Activated CD4-positive, alpha-beta memory T cell treated with anti-CD3 and anti-CD28 coated beads for 36 hours (primary cell): Measurements from ENCODE around the gene PIK3AP1. TPM values are rescaled to one million over a fixed set of nuclear protein-coding genes. Genes with fewer than 3 reads are reported as not detected.
"Not testable (repeated sequence)": the region's sequence is repeated elsewhere in the genome, so short reads cannot be mapped to it uniquely, and the experiment has no call there.

ENCODE experiments used
- CTCF ChIA-PET: fragments of 350-600 bp; sonication (Branson Sonifier 250); formaldehyde crosslinking; loops from one replicate; lab custom pipeline; 2021; ENCODE audit warnings: antibody characterized with exemption, inconsistent platforms; lab: Charles Lee
- POLR2A ChIA-PET: fragments of 350-600 bp; sonication (Branson Sonifier 250); formaldehyde crosslinking; loops from one replicate; lab custom pipeline; 2021; ENCODE audit warnings: antibody characterized with exemption; lab: Charles Lee
- DNase-seq: peaks from one replicate; pipeline ENCODE4 v3.0.0-alpha.2; 2020
- H3K27ac Mint-ChIP-seq: one replicate; pipeline ENCODE4 v1.8.0; 2021; ENCODE audit warnings: mixed read lengths
- H3K27me3 Mint-ChIP-seq: one replicate; pipeline ENCODE4 v1.8.0; 2021; ENCODE audit warnings: mixed read lengths
- H3K36me3 Mint-ChIP-seq: one replicate; pipeline ENCODE4 v1.8.0; 2021; ENCODE audit warnings: mixed read lengths
- H3K4me1 Mint-ChIP-seq: one replicate; pipeline ENCODE4 v1.8.0; 2021; ENCODE audit warnings: low read depth, mixed read lengths
- H3K4me3 Mint-ChIP-seq: one replicate; pipeline ENCODE4 v1.8.0; 2021; ENCODE audit warnings: mild to moderate bottlenecking, mixed read lengths
- H3K9me3 Mint-ChIP-seq: one replicate; pipeline ENCODE4 v1.8.0; 2021; ENCODE audit warnings: mixed read lengths
- intact Hi-C: fragments of 100-400 bp; cut with micrococcal nuclease; formaldehyde crosslinking; loops from one replicate; pipeline ENCODE4 v1.15.1; 2023
- total RNA-seq, 2 experiments: library from RNA; stranded (reverse); gene quantifications; one replicate each; pipeline ENCODE4 v1.2.3, GENCODE V29; 2021

The PIK3AP1 gene
- total RNA-seq, 2 experiments from 2014 or later = 3.4 to 4.3 TPM

DNA sequence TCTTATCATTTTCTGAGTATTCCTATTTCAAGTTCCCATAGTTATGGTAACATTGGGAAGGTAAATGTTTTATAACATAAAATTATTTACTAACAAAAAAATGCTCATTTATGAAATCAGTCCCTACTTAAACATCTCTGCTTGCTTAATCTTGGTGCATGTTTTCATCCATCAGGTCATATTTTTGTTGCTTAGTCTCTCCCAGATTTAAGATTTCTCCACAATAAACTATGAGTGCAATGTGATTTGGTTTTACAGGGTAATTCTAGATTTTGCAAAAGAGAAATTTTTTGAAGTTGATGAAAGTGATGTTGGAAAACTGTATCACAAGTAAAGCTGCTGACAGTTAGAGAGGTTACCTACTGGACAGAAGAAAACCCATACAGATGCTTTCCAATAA lies 28.6 kb downstream of the PIK3AP1 start:
- Mint-ChIP-seq H3K27ac (no peak overlapping the region), H3K27me3 (no peaks in the 10 kb centered on the region), H3K36me3 (no peaks in the 10 kb centered on the region), H3K9me3 (no peaks in the 10 kb centered on the region), H3K4me1 (peaks cover 26% of the 10 kb centered on the region), H3K4me3 (no peak overlapping the region)
- intact Hi-C loops = loop anchor here (10.0 kb wide), 1 partner anchor 107 kb away; the partner anchor contains the start of gene TM9SF3
- no peak for DNase-seq
- ChIA-PET POLR2A (no interaction called here), CTCF (interaction anchor here (0.8 kb wide), 1 partner anchor 51 kb away, joined by 3 read pairs; no protein-coding TSS in a partner anchor)

DNA sequence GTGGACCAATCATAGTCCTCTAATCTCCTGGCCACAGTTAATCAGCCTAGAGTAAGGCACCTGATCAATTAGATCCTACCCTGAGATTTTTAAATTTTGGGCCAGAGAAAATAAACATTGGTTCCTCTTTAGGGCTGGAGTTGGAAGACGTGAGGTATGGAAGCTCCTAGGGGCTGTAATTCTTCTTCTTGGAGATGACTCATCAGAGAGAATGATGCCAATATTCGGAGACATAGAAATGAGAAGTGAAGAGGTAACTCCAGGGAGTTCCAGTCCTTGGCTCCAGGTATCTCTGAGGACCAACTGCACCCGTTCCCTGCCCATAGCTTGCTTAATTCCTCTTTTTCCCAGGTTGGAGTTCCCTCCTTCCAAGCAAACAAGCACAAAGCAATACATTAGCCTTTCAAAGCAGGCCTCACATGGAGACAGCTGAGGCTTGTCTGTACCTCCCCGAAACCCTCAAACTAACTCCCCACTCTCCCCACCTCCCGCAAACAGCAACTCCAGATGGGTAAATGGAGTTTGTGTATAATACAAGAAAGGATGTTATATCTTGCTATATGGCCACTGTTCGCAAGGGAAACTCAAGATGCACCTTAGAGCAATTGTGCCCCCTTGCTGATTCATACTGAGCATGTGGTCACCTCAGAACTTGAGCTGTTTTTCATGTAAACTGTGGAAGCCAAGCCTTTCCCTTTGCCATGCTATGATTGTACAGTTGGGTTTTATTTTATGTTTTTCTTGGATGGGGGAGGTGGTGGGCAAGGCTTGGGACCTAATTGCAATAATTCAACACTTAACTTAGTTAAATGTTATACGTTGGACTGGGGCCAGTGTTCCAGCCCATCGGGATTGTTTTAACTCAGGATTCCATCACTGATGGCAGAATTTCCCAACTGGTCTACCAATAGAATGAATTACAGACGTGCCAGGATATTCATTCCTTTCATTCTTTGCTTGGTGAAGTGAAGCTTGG lies 29.3 kb downstream of the PIK3AP1 start:
- Mint-ChIP-seq H3K27ac (no peak overlapping the region), H3K36me3 (no peaks in the 10 kb centered on the region), H3K9me3 (no peaks in the 10 kb centered on the region), H3K4me3 (no peak overlapping the region), H3K27me3 (no peaks in the 10 kb centered on the region), H3K4me1 (peaks cover 21% of the 10 kb centered on the region)
- ChIA-PET CTCF (interaction anchor here (0.8 kb wide), 1 partner anchor 50 kb away, joined by 3 read pairs; no protein-coding TSS in a partner anchor), POLR2A (no interaction called here)
- intact Hi-C loops = loop anchor here (10.0 kb wide), 1 partner anchor 106 kb away; the partner anchor contains the start of gene TM9SF3
- no peak for DNase-seq

- H3K36me3 Mint-ChIP-seq = no peaks in the 10 kb centered on the region
- peaks cover 6% of the 10 kb centered on the region for H3K4me1 Mint-ChIP-seq
- no peak overlapping the region for H3K4me3 Mint-ChIP-seq
- CTCF ChIA-PET = no interaction called here
- no peaks in the 10 kb centered on the region for H3K27me3 Mint-ChIP-seq
- no peak overlapping the region for H3K27ac Mint-ChIP-seq
- intact Hi-C loops = no loop called here
- DNase-seq = no peak
- no peaks in the 10 kb centered on the region for H3K9me3 Mint-ChIP-seq
- POLR2A ChIA-PET = no interaction called here
These were observed 31.5 kb downstream of the PIK3AP1 start for GRCh38 chr10:96688789-96689188.

GRCh38 chr10:96687317-96688012 lies 32.8 kb downstream of the PIK3AP1 start:
- POLR2A ChIA-PET = no interaction called here

DNA sequence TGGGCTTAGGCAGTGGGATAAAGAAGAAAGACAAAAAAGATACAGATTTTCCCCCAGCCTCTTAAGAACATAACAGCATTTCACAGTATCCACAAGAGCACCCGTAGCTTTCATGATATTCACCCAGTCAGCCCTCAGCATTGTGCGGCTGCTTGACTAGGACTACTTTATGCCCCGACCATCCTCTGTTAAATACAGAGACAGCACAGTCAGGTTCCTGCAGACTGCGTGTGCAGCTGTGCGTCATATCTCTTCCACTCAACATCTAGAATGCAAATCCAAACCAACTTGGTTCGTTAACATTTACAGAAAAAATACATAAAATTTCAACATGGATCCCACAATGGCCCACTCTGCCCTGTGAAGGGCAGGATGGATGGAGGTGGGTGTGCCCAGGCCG lies 33.8 kb downstream of the PIK3AP1 start:
- H3K4me1 Mint-ChIP-seq = peaks cover 6% of the 10 kb centered on the region
- no peaks in the 10 kb centered on the region for H3K36me3 Mint-ChIP-seq
- no peak overlapping the region for H3K4me3 Mint-ChIP-seq
- H3K27me3 Mint-ChIP-seq = no peaks in the 10 kb centered on the region
- POLR2A ChIA-PET = interaction anchor here (0.6 kb wide), 1 partner anchor 98 kb away, joined by 3 read pairs; no protein-coding TSS in a partner anchor
- intact Hi-C loops = no loop called here
- H3K27ac Mint-ChIP-seq = no peak overlapping the region
- CTCF ChIA-PET = no interaction called here
- H3K9me3 Mint-ChIP-seq = no peaks in the 10 kb centered on the region
- no peak for DNase-seq

More at GRCh38 chr10:96687317-96688012, 32.8 kb downstream of the PIK3AP1 start:
- no peak for DNase-seq
- no peaks in the 10 kb centered on the region for H3K9me3 Mint-ChIP-seq
- no peaks in the 10 kb centered on the region for H3K27me3 Mint-ChIP-seq
- intact Hi-C loops = no loop called here
- CTCF ChIA-PET = interaction anchor here (0.6 kb wide), 1 partner anchor 61 kb away, joined by 3 read pairs; no protein-coding TSS in a partner anchor
- no peak overlapping the region for H3K27ac Mint-ChIP-seq
- H3K4me1 Mint-ChIP-seq = peaks cover 6% of the 10 kb centered on the region
- H3K36me3 Mint-ChIP-seq = no peaks in the 10 kb centered on the region
- no peak overlapping the region for H3K4me3 Mint-ChIP-seq

- intact Hi-C loops = no loop called here
- DNase-seq = no peak
- H3K4me1 Mint-ChIP-seq = peaks cover 3% of the 10 kb centered on the region
- H3K9me3 Mint-ChIP-seq = peaks cover 8% of the 10 kb centered on the region
- H3K27ac Mint-ChIP-seq = no peak overlapping the region
- peaks cover 2% of the 10 kb centered on the region for H3K27me3 Mint-ChIP-seq
- no peaks in the 10 kb centered on the region for H3K36me3 Mint-ChIP-seq
- ChIA-PET POLR2A (no interaction called here), CTCF (no interaction called here)
- no peak overlapping the region for H3K4me3 Mint-ChIP-seq
These were observed 35.0 kb downstream of the PIK3AP1 start for GRCh38 chr10:96685306-96685705.

DNA sequence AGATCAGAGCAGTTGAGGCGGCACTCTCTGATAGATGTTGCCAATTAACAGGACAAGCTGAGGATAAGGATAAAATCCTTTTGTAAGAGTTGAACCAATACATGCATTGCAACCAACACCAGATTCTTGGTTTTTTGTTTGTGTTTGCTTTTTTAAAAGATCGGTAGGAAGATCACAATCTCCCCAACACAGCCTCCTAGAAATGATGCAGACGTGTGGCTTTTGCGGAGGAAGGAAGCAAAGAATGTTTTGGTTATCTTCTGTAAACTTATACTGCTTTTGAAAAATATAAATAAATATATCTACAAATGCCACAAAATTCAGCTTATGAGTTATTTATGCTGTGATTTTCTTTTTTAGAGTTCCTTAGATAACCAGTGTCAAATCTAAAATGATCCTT lies 35.5 kb downstream of the PIK3AP1 start:
- H3K27me3 Mint-ChIP-seq = peaks cover 2% of the 10 kb centered on the region
- intact Hi-C loops = no loop called here
- H3K27ac Mint-ChIP-seq = no peak overlapping the region
- POLR2A ChIA-PET = no interaction called here
- H3K36me3 Mint-ChIP-seq = no peaks in the 10 kb centered on the region
- DNase-seq = no peak
- no peak overlapping the region for H3K4me3 Mint-ChIP-seq
- peaks cover 8% of the 10 kb centered on the region for H3K9me3 Mint-ChIP-seq
- CTCF ChIA-PET = no interaction called here
- H3K4me1 Mint-ChIP-seq = peaks cover 3% of the 10 kb centered on the region

GRCh38 chr10:96683710-96684109 lies 36.6 kb downstream of the PIK3AP1 start:
- Mint-ChIP-seq H3K4me1 (peaks cover 3% of the 10 kb centered on the region), H3K36me3 (no peaks in the 10 kb centered on the region), H3K27ac (no peak overlapping the region), H3K4me3 (no peak overlapping the region), H3K9me3 (peaks cover 8% of the 10 kb centered on the region), H3K27me3 (peaks cover 2% of the 10 kb centered on the region)
- intact Hi-C loops = no loop called here
- CTCF ChIA-PET = no interaction called here
- POLR2A ChIA-PET = no interaction called here
- DNase-seq = no peak

DNA sequence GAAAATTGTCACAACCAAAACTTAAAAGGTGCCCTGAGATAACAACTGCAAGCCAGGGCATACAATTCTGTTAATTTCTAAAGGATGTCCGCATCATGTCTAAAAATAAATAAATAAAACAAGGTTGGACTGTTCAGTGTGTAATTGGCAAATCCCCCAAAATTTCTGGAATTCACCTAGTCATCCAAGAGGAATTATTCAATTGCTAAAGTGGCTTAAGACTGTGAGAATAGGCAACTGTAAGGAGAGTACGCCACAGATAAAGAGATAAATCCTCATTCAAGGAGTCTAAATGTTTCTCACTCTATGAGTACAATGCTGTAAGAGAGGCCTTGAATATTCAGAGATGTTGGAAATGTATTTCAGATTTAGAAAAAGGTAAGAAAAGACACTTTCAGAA lies 37.2 kb downstream of the PIK3AP1 start:
- no peak overlapping the region for H3K27ac Mint-ChIP-seq
- POLR2A ChIA-PET = no interaction called here
- intact Hi-C loops = no loop called here
- H3K4me3 Mint-ChIP-seq = no peak overlapping the region
- no peaks in the 10 kb centered on the region for H3K36me3 Mint-ChIP-seq
- DNase-seq = no peak
- peaks cover 8% of the 10 kb centered on the region for H3K9me3 Mint-ChIP-seq
- CTCF ChIA-PET = no interaction called here
- peaks cover 4% of the 10 kb centered on the region for H3K27me3 Mint-ChIP-seq
- H3K4me1 Mint-ChIP-seq = peaks cover 3% of the 10 kb centered on the region

DNA sequence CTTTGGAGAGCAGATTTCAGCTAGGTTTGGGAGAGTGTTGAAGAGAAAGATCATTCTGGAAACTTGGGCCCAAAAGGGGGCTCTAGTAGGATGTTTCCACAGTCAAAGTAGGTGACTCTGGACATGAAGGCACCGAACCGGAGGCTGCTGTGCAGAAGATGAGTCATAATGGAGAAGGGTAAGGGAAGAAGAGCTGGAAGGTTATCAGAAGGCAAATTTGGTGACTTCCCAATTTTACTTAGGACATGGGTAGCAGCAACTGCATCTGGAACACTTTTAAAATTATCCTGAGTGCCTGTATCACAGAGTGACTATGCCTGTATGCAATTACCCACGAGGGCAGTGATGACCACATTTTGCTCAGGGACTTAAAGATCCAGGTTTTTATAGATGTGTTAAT lies 38.8 kb downstream of the PIK3AP1 start:
- H3K36me3 Mint-ChIP-seq = no peaks in the 10 kb centered on the region
- CTCF ChIA-PET = no interaction called here
- peaks cover 4% of the 10 kb centered on the region for H3K27me3 Mint-ChIP-seq
- DNase-seq = no peak
- POLR2A ChIA-PET = no interaction called here
- H3K9me3 Mint-ChIP-seq = peaks cover 8% of the 10 kb centered on the region
- H3K4me3 Mint-ChIP-seq = no peak overlapping the region
- H3K4me1 Mint-ChIP-seq = no peaks in the 10 kb centered on the region
- intact Hi-C loops = no loop called here
- H3K27ac Mint-ChIP-seq = no peak overlapping the region

DNA sequence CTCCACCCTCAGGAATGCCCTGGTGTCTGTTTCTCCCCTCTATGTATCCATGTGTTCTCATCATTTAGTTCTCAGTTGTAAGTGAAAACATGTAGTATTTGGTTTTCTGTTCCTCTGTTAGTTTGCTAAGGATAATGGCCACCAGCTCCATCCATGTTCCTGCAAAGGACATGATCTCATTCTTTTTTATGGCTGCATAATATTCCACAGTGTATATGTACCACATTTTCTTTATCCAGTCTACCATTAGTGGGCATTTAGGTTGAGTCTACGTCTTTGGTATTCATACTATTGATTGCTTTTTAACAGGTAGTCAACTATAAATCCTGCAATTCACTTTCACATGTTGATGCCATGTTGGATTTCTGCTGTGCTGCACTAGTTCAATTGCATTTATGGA lies 39.9 kb downstream of the PIK3AP1 start:
- H3K9me3 Mint-ChIP-seq, POLR2A ChIA-PET, DNase-seq, H3K4me1 Mint-ChIP-seq, H3K36me3 Mint-ChIP-seq, CTCF ChIA-PET, H3K27me3 Mint-ChIP-seq, H3K4me3 Mint-ChIP-seq, H3K27ac Mint-ChIP-seq, intact Hi-C loops: not testable (repeated sequence)

DNA sequence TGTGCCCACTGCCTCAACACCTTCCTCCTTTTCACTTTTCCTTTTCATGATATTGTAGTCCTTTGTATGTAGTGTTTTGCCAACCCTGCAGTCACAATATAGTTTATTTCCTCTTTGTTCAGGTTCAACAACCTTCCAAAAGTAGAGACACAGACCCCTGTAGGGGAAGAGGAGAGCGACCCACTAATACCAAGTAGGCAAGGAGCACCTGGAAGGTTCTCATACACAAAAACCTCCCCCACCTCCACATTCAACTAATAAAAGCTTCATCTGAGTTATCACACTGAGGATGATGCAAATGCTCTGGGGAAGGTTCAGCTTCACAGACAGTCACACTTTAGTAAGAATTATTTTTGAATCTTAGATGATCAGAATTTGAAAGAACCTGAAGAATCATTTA lies 41.6 kb downstream of the PIK3AP1 start:
- intact Hi-C loops = no loop called here
- Mint-ChIP-seq H3K36me3 (no peaks in the 10 kb centered on the region), H3K9me3 (peaks cover 8% of the 10 kb centered on the region), H3K4me1 (no peaks in the 10 kb centered on the region), H3K4me3 (no peak overlapping the region), H3K27me3 (peaks cover 4% of the 10 kb centered on the region), H3K27ac (no peak overlapping the region)
- ChIA-PET POLR2A (no interaction called here), CTCF (no interaction called here)
- no peak for DNase-seq
